Ovary (tissue), 9 donors: ENCODE measurements around the gene HIPK2. TPM values are rescaled to one million over a fixed set of nuclear protein-coding genes. Genes with fewer than 3 reads are reported as not detected.

Experiments
- DNase-seq, 5 donors: peaks; one replicate each; pipeline ENCODE4 v3.0.0-alpha.2; 2019 to 2020
- H3K27ac ChIP-seq, 2 donors: fragments of 200-600 bp; one replicate each; pipeline versions ENCODE4 v1.5.1 to v1.8.0; 2019 to 2022
- H3K27me3 ChIP-seq: fragments of 200-600 bp; one replicate; pipeline ENCODE4 v1.8.0; 2022
- H3K36me3 ChIP-seq: fragments of 200-600 bp; sonication (generic); one replicate; pipeline ENCODE4 v1.5.1; 2019
- H3K4me1 ChIP-seq: one replicate; pipeline ENCODE4 v1.8.1; 2013; ENCODE audit warnings: mild to moderate bottlenecking, moderate library complexity; ENCODE audit not compliant: insufficient read depth
- H3K4me3 ChIP-seq: fragments of 200-600 bp; sonication (generic); one replicate; pipeline ENCODE4 v1.5.1; 2017
- H3K9me3 ChIP-seq, 2 donors: fragments of 200-600 bp in 1 of 2; sonication (generic) in 1 of 2; one replicate each; pipeline versions ENCODE4 v1.5.1 to v1.8.1; 2013 to 2019; ENCODE audit warnings: mild to moderate bottlenecking in 1 of 2, moderate library complexity in 1 of 2
- CTCF ChIP-seq, 3 donors: fragments of 450-650 bp in 2 of 3; fragments of 200-600 bp in 1 of 3; IDR thresholded peaks; one replicate each; pipeline versions ENCODE4 v1.5.1 to v1.8.0; 2016 to 2022; ENCODE audit warnings: antibody characterized with exemption in 3 of 3, mild to moderate bottlenecking in 1 of 3
- EP300 ChIP-seq: sonication (generic); formaldehyde crosslinking; IDR thresholded peaks from one replicate; pipeline ENCODE4 v1.6.1; 2017; ENCODE audit warnings: antibody characterized with exemption
- POLR2A ChIP-seq: fragments of 450-650 bp; IDR thresholded peaks from one replicate; pipeline ENCODE4 v1.6.1; 2017; ENCODE audit warnings: antibody characterized with exemption, mild to moderate bottlenecking, moderate library complexity
- WGBS, 3 donors: extraction: QIAGEN DNeasy Blood & Tissue Kit in 1 of 3; methylation state at CpG; one replicate each; pipeline versions ENCODE4 v1.1.5 to v1.1.7; 2013 to 2017; 5-methylcytosine and 5-hydroxymethylcytosine counted together
- intact Hi-C, 4 donors: fragments of 100-400 bp; cut with DNase I; formaldehyde crosslinking; loops; one replicate each; pipeline versions ENCODE4 v1.11.0 to v1.15.1; 2022 to 2023
- polyA plus RNA-seq, 2 donors: library from polyadenylated mRNA; stranded (reverse); fragments of 200-250 nt in 1 of 2; fragments of 350-450 nt in 1 of 2; fragmentation: Illumina TruSeq in 1 of 2; extraction: RNeasy Lipid Tissue Mini Kit (QIAGEN cat#74804) in 1 of 2; gene quantifications; one replicate each; pipeline ENCODE4 v1.2.3, GENCODE V29; 2013 to 2014
- total RNA-seq, 7 donors: library from RNA; depleted of rRNA in 2 of 7; stranded (reverse); fragments of >200 nt in 2 of 7; fragmentation: NEBNext Ultra II Directional in 3 of 7; extraction: Animal tissue kit (Norgen Biotek cat#: 25700) in 3 of 7; gene quantifications; one replicate each; pipeline versions ENCODE4 v1.1.0 to v1.2.4, GENCODE V29; 2016 to 2023
- donor health status: DM: no; HTN: no; CAD: no; lungs with moderate emphysema.
- donor health status: DM: no; HTN: no; CAD: no.
- donor health status: Bipolar disorder and iron deficiency.
- donor health status: DM: yes; HTN: yes; CAD: no.
- donor health status: DM: no; HTN: no; CAD: no.
- donor health status: DM: yes; HTN: yes; CAD: no.

The HIPK2 gene
- total and polyA plus RNA-seq, 9 donors = 7.3 to 38.4 (median 28.1) TPM

- TF ChIP-seq POLR2A (no peak), EP300 (no peak), CTCF (IDR thresholded peaks at IDR 0.05) (no peak)
- no peaks in the 10 kb centered on the region for H3K36me3 ChIP-seq
- no peaks in the 10 kb centered on the region for H3K27me3 ChIP-seq
- peaks cover 20% of the 10 kb centered on the region for H3K4me1 ChIP-seq
- no peak overlapping the region for H3K4me3 ChIP-seq
- no peak for DNase-seq
- intact Hi-C loops = no loop called here
- H3K27ac ChIP-seq = peak overlapping the region in 1 of 2 donors; percentile 36
- 44 to 64% (median 54%) methylated on average over 10 of the region's 10 CpGs for WGBS, 3 donors
- no peaks in the 10 kb centered on the region for H3K9me3 ChIP-seq
Observed at GRCh38 chr7:139702811-139703486, 74.8 kb downstream of the HIPK2 start.

GRCh38 chr7:139702313-139702731 is 75.5 kb downstream of the HIPK2 start:
- no peak for TF ChIP-seq EP300
- no peak for TF ChIP-seq POLR2A
- TF ChIP-seq CTCF (IDR thresholded peaks at IDR 0.05) = no peak
- H3K4me3 ChIP-seq = no peak overlapping the region
- peak overlapping the region in 1 of 2 donors; percentile 36 for H3K27ac ChIP-seq
- H3K4me1 ChIP-seq = peaks cover 20% of the 10 kb centered on the region
- intact Hi-C loops = no loop called here
- H3K27me3 ChIP-seq = no peaks in the 10 kb centered on the region
- H3K36me3 ChIP-seq = no peaks in the 10 kb centered on the region
- H3K9me3 ChIP-seq = no peaks in the 10 kb centered on the region
- DNase-seq = peak in 4 of 5 donors; percentile 26 to 62 (median 43)
- 21 to 42% (median 25%) methylated on average over 8 of the region's 8 CpGs for WGBS, 3 donors

DNA sequence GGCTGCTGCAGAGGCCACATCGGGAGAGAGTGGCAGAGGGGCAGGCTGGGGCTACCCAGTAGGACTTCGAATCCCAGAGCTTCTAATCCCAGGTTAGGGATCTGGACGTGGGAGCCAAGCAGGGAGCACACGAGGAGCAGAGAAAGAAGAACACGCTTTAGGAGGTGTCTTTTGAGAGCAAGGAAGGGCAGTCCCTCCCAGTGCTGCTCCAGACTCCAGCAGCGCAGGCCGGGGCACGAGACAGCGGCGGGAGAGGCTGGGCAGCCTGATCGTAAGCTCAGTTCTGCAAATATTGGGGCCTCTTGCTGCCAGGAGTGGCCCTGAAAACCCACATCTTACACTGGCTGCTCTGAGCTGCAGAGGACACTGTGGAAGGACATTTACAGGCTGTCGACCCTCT is 75.9 kb downstream of the HIPK2 start:
- H3K4me1 ChIP-seq = peaks cover 20% of the 10 kb centered on the region

DNA sequence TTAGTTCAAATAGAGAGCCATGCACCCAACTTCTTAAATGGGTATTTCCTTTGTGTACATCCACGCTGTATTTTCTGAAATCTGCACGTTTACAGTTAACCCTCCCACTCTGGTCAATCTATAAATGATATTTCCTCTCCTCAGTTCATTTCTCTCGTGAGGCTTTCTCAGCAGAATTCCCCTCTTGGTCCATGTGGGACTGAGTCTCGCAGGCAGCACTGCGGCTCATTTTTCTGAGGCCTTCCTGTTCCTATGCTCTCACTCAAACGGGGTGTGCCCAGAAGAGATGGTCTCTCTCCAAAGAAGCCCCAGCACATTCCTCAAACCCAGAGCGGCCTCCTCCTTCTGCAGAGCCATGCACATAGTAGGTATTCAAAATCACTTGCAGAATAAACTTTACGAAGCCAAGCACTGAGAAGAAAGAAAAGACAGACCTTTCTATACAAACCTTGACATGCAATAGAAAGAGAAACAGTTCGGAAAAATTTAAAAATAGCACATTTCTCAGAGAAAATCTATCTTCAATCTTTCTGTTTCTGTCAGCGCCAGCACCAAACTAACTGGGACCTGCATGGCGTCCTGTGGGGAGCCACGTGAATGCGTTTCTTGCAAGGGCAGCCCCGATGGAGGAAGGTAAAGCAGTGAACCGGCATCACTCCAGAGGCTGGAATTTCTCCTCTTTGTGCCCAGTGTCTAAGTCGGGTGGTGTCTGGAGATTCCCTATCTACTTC is 77.1 kb downstream of the HIPK2 start:
- Histone ChIP-seq H3K4me1 (peaks cover 20% of the 10 kb centered on the region), H3K27ac (no peak overlapping the region), H3K9me3 (no peaks in the 10 kb centered on the region), H3K4me3 (no peak overlapping the region), H3K36me3 (no peaks in the 10 kb centered on the region), H3K27me3 (no peaks in the 10 kb centered on the region)
- DNase-seq = no peak
- intact Hi-C loops = no loop called here
- 84 to 88% (median 86%) methylated on average over 16 of the region's 16 CpGs for WGBS, 3 donors
- no peak for TF ChIP-seq EP300
- TF ChIP-seq CTCF (IDR thresholded peaks at IDR 0.05) = no peak
- no peak for TF ChIP-seq POLR2A

More for the DNA sequence above, 75.9 kb downstream of the HIPK2 start:
- no peak for TF ChIP-seq CTCF (IDR thresholded peaks at IDR 0.05)
- Histone ChIP-seq H3K9me3 (no peaks in the 10 kb centered on the region), H3K36me3 (no peaks in the 10 kb centered on the region), H3K27me3 (no peaks in the 10 kb centered on the region), H3K27ac (peak overlapping the region in 1 of 2 donors; percentile 36), H3K4me3 (no peak overlapping the region)
- 61 to 79% (median 64%) methylated on average over 12 of the region's 12 CpGs for WGBS, 3 donors
- DNase-seq = no peak
- intact Hi-C loops = no loop called here
